GM18517 (cell line): ENCODE measurements around the gene MEIKIN.

Experiments used
- ATAC-seq: cut with Tn5 transposase; IDR thresholded peaks from one replicate; pipeline ENCODE4 v1.9.1; 2021; ENCODE audit warnings: mild to moderate bottlenecking, moderate library complexity; ENCODE audit not compliant: unreplicated experiment

The MEIKIN gene

DNA sequence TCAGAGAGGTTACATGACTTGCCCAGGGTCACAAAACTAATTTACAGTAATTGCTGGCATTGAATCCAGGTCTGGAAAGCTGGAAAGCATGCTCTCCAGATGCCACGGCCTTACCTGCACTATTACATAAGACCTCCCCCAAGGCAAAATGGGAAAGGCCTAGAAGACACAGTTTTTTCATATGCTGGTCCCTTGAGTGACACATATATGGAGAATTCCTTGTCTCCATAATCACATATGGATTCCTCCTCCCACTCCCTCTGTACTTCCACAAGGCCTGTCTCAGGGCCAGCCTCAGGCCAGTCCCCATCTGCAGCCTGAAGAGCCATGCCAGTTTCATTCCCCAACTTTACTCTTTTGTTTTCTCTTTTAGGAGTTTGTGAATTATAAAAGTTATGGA lies 28.6 kb upstream of the MEIKIN start:
- no peak for ATAC-seq

DNA sequence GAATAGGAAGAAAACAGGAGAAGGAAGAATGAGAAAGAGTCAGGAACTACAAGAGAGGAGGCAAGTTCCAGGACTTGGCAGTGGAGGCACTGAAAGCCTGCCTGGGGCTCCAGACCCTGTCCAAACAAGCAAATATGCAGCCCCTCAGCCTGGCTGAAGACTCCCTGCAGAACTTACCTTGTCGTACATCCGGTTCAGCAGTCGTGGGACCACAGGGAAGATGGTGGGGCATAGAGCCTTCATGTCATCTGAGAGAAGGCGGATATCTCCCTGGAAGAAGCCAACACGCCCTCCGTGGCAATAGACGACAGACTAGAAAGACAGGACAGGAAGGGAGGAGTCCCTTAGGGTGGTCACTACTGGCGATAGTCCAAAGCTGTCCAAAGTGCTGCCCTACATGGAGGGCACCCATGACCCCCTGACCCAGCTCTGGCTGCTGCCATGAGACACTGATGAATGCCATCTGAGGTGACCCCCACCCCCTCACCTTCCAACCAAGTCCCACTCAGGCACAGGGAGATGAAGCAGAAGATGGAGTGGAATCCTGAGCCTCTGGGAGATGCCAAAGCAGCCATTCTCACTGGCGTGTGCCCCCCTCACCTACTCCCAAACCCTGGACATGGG lies 27.7 kb upstream of the MEIKIN start:
- ATAC-seq = no peak

DNA sequence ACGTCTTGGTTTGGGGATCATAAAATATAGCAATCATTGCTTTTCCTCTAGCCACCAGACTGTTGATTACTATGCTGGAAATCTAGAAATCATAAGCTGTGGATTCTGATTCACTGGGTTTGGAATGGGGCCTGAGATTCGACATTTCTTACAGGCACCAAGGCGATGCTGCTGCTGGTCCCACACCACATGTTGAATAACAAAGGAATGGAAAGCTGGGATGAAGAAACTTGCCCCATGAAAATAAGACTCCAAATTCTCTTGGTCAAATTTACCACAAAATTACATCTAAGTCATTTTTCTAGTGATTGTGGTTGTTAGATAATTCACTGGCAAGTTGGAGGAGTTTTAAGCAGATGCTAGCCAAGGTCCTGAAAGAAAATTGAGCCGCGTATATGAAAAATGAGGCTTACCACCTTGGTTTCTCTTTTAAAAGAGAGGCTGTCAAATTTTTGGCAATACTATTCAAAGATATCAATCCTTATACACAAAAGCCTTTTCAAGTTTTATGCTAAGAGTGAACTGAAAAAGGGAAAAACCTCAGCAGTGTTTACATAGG lies 23.0 kb upstream of the MEIKIN start:
- ATAC-seq = no peak

DNA sequence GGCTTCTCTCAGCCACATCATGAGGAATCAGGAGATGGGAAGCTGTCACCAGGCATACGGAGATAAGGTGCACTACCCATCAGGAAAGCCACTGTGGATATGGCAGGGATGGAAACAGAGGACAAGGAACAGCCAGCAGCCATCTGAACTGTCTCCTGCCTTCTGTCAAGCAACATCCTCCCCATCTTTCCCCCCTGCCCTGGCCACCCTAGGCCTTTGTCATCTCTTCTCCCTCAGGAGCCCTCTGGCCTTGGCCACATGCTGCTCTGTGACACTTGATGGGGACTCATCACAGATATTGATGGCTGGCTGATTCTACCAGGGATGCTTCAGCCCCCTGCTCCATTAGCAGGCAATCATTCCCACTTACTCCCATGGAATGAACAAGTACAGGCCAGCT lies 21.1 kb upstream of the MEIKIN start:
- no peak for ATAC-seq

DNA sequence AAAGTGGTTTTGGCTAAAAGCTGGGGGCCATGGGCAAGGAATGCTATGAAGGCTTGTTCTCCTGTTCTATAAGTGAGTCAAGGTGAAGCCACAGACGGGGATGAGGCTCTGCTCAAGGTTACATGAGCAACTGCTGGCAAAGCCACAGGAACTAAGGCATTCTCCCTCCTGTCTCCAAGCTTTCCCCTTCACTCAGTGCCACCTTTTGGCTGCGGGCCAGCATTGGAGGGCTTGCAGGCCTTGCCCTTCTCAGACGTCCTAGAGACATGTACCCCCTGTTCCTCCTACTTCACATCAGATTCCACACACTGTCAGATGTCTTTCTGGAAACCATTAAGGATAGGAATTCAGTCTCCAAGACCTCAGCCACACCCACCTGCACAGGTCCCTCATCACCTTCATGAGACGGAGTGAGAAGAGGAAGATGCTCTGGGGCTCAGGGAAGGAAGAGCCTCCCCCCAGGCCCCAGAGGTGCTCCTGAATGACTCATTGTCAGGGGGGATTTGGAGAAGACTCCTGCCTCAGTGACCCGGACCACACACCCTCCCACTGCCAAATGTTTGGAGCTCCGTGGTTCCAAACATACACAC lies 20.5 kb upstream of the MEIKIN start:
- ATAC-seq = no peak

DNA sequence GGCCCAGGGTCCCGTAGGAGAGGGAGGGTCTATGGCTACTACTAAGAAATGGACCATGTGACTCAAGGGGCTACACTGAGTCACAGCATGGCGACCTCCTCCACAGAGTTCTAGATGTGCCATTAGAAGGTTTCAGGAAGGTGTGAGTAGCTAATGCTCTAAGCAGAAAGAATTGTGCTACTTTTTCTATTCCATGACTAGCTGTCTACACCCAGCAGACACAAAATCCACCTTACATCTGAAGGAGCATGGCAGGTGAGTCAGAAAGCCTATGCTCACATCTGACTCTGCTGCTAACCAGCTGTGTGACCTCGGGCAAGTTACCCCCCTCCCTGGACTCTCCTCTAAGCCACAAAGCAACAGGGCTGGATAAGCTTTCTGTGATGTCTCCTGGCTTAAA lies 14.4 kb upstream of the MEIKIN start:
- ATAC-seq = no peak

DNA sequence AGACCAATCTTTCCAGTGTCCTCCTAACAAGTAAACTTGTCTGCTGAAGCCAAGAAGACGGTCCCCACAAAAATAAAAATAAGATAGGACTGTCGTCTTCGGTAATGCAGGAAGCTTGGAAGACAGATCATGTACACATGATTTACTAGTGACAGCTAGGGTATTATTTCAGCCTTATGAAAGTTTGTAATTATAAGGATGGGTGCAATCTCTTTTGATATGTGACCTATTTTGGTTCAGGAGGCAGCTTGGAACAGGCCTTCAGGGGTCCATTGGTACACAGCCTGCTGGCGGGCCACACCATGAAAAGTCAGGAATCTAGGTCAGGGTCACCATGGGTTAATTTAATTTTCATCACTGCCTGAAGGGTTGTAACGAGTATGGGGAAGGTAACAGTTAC lies 13.7 kb upstream of the MEIKIN start:
- no peak for ATAC-seq

DNA sequence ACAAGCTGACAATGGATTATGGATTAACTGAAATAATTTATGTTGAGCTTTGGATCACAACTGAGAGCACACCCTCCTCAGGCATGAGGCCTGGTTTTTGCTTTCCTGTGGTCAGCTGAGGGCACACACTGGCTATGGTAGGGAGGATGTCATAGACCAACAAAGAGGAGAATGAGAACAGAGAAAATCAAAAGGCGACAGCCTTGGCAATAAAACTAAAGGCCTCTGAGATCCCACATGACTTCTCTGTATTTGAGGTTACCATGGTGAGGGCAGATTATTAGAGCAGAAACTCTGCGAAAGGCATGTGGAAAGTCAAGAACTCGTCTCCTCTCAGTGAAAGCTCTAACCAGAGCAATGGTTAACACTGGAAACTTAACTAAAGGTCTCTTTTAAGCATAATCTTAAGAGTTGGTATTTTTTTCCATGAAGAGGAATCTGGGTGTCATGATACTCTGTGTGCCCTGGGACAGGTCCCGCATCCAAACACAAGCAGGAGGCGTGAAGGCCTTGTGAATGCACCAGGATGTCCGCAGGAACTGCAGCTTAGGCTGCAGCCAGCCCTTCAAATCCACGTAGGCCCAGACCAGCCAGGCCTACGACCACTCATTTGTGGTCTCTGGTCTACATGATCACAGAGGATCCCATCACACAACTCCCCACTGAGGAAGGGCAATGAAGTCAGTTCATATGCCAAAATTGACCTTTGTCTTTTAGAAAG lies 12.4 kb upstream of the MEIKIN start:
- ATAC-seq = no peak

DNA sequence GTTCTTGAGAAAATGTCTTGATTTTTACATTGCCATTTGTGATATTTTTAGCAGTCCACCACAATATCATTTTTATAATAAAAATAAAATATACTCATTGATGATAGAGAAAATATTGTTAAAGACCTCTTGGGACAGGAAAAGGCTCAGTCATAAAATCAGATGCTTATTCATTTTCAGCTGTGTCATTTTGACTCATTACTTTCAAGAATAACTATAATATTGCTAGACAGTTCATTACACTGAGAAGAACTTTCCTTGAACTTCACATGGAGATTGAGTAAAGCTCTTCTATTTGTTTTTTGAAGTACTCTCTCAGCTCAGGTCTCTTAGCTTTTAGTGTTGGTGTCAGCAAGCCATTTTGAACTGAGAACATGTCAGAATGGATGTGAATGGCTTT lies 8.5 kb upstream of the MEIKIN start:
- ATAC-seq = no peak

DNA sequence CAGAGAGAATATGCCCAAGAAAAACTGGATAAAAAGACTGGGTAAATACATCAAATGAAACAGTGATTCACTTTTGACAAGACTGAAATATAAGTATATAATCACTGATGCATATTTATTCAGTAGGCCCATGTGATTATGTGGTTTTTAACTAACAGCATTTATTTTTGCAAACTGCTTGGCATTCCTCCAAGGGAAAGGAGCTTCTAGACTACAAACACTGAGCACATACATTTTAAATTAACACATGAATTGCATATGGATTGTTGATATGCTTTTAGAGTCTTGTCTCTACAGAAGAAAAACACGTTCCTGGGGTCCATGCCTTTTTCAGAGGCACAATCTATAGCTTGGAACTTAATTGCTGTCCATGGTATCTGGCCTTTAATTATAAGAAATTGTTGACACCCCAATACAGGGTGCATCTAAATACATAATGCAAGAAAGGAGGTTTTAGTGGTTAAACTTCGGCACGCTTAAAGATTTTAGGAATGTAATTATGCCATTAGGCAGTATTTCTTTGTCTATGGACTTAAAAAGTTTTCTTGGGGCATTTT lies 6.9 kb upstream of the MEIKIN start:
- no peak for ATAC-seq

DNA sequence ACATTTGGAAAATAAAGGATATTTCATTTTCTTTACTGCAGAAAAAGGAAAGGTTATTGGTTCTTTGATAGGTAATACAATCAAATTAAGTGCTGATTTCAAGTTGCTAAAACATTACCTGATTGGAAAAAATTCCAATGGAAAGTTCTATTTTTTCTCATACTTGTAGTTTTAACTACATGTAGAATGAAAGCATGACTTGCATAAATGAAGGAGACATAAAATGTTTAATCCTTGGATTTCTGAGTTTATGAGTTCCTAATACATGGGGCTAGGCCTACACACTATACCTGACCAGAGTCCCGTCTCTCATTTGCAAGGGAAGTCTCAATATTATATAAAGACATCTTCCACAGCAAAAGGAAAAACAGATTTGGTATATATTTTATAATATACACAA lies 5.2 kb upstream of the MEIKIN start:
- ATAC-seq = no peak

DNA sequence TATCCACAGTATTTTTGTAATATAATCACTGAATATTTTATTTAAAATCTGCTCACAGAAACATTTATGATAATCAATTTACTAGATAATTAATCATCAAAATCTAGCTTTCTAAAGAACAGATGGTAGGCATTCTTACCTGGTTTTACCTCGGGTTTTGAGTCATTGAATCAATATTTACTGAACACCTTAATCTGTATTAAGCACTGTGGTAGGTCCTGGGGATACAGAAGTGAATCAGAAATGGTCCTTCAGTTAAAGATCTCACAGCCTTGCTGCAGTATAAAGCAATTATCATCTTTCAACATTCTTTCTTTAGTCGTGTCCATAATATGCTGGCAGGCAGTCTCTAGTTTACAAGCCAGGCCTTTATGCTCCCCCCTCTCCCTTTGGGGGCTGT lies 2.0 kb upstream of the MEIKIN start:
- ATAC-seq = no peak

DNA sequence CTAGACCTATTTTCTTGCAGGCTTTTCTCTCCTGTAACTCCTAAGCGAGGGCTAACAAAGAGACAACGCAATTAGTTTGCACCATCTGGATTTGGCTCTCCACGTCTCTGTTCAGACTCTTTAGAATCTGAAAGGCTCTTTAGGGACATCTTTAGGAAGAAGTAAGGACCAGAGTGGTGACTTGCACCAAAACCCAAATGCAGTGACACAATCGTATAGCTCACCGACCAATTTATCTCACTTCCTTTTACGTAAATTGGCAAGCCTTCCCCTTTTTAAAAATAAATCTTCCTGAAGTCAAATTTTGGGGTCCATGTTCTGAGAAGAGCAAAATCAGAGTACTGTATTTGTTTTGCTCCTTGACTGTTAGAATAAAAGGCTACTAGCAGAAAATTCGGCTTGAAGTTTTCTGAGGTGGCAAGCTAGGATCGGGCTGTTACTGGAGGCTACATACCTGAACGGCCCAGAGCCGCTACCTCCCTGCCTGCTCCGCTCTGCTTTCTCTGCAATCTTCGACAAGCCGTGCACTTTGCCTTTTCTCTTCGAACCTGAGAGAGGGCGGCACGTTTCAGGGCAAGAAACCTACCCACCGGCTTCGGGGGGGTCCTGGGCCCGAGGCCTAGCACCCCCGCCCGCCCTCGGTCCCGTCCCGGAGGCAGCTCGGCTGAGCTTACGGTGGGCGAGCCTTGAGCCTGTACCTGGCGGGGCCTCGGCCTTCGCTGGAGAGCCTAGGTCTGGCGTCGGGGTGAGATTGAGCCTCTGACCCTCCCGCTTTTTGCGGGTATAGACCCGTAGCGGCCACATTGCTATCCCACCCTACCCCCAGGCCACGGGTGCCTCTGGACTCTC lies 537 bp downstream of the MEIKIN start:
- no peak for ATAC-seq

DNA sequence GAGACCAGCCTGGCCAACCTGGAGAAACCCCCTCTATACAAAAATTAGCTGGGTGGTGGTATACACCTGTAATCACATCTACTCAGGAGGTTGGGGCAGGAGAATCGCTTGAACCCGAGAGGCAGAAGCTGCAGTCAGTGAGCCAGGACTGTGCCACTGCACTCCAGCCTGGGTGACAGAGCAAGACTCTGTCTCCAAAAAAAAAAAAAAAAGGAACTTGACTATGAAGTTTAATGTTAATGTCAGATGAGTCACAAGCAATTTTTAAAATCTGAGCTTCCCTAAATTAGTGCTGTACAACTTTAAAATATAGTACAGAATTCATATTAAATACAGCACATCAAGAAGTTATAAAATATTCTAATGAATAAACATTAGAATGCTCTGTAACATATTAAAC lies 1.5 kb downstream of the MEIKIN start:
- no peak for ATAC-seq

DNA sequence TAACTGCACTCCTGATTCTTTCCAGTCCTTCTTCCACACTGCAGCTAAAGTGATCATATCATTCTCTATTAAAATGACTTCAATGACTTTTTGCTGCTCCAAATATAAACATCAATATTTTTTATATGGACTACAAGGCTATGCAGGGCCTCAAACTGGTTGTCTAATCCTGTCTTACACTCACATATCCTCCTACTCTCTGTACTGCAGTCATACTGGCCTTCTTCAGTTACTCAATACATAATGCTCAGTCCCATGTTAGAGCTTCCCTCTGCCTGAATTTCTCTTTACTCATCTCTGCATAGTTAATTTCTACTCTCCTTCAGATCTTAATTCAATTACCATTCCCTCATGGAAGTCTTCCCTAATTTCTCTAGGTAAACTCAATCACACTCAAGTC lies 3.4 kb downstream of the MEIKIN start:
- no peak for ATAC-seq

DNA sequence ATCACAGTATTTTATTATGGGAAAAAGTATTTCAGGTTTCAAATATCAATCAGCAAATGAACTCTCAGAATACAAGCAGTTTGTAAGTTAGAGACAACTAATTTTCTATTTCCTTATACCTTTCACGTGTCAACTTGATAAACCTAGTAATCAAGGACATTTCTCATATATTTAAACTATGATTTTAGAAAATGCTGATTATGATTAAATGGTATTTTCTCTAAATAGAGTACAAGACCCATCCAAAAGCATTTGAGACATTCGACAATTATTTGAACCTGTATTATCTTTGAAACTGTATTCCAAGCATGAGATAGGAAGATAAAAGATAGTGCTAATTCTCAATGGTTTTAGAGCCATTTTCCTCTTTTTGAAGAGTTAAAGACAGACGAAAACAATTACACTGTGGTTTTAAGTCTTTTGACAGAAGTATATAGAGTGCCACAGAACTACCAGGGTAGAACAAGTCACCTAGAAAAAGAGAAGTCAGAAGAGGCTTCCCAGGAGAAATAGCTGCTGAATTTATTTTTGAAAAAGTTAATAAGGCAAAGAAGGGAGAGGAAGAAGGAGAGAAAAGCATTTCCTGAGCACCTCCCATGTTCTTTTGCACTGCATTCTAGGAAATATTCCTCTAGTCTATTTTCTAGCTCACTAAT lies 5.6 kb downstream of the MEIKIN start:
- ATAC-seq = no peak

DNA sequence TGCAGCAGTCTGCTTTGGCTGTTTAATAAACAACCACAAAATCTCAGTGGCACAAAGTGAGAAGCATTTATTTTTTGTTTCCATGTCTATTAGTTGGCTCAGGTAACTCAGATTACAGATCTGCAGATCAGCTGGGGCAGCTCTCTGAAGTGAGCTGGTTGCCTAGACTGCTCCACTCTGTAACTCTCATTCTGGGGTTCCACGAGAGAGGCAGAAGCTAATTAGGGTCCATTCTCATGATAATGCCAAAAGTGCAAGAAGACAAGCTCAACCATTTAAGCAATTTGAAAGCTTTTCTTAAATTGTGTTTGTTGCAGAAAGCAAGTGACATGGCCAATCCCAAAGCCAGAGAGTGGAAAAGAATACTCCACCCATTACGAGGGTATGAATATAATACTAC lies 13.2 kb downstream of the MEIKIN start:
- no peak for ATAC-seq

DNA sequence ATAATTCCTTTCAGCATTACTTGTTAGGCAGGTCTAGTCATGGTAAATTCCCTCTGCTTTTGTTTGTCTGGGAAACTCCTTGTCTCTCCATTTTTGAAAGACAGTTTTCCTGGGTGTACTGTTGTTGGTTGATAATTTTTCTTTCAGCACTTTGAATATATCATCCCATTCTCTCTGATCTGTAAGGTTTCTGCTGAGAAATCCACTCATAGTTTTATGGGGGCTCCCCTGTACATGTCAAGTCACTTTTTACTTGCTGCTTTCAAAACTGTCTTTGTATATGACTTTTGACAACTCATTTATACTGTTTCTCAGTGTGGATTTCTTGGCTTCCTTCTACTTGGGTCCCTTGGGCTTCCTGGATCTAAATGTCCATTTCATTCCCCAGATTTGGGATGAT lies 16.5 kb downstream of the MEIKIN start:
- ATAC-seq = no peak

DNA sequence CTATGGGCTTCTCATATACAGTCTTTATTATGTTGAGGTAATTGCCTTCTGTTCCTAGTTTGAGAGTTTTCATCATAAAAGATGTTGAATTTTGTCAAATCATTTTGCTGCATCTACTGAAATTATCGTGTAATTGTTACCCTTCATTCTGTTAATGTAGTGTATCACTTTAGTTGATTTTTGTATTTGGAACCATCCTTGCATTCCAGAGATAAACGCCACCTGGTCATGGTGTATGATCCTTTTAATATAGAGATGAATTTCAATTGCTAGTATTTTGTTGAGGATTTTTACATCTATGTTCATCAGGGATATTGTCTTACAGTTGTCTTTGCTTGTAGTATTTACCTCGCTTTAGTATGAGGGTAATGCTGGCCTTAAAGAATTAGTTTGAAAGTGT lies 19.3 kb downstream of the MEIKIN start:
- no peak for ATAC-seq

DNA sequence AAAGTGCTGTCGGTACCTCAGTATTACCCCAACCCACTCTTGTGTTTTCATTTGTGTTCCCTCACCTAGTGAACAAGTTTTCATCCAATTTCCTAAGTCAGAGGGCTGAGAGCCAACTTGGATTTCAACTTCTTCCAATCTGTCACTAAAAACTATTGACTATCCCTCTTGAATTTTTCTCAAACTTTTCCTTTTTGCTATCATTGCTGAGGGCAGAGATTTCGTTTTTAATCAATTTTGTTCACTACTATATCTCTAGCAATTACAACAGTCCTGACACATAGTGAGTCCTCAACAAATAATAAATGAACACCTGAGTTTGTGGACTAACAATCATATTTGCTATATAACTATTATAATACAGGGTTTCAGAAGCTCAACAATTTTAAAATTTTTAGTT lies 29.0 kb downstream of the MEIKIN start:
- ATAC-seq = no peak

DNA sequence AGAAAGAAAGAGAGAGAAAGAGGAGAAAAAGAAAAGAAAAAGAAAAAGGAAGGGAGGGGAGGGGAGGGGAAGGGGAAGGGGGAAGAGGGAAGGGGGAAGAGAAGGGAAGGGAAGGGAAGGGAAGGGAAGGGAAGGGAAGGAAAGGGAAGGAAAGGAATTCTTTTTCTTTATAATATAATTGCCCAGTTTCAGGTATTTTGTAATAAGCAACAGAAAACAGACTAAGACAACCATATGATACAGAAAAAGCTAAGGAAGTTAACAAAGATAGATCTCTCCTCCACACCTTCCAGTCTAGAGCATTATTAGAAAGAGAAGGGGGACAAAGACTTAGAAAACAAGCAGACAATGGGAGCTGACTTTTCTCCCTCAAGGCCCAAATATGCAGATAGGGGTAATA lies 31.0 kb downstream of the MEIKIN start:
- no peak for ATAC-seq
